NK-92 (cell line): ENCODE data around the gene ATP2A3.

Source experiments
- DNase-seq: peaks from one replicate; lab custom pipeline; 2025; ENCODE audit not compliant: unreplicated experiment; lab: John Stamatoyannopoulos, UW

ATP2A3 gene

DNA sequence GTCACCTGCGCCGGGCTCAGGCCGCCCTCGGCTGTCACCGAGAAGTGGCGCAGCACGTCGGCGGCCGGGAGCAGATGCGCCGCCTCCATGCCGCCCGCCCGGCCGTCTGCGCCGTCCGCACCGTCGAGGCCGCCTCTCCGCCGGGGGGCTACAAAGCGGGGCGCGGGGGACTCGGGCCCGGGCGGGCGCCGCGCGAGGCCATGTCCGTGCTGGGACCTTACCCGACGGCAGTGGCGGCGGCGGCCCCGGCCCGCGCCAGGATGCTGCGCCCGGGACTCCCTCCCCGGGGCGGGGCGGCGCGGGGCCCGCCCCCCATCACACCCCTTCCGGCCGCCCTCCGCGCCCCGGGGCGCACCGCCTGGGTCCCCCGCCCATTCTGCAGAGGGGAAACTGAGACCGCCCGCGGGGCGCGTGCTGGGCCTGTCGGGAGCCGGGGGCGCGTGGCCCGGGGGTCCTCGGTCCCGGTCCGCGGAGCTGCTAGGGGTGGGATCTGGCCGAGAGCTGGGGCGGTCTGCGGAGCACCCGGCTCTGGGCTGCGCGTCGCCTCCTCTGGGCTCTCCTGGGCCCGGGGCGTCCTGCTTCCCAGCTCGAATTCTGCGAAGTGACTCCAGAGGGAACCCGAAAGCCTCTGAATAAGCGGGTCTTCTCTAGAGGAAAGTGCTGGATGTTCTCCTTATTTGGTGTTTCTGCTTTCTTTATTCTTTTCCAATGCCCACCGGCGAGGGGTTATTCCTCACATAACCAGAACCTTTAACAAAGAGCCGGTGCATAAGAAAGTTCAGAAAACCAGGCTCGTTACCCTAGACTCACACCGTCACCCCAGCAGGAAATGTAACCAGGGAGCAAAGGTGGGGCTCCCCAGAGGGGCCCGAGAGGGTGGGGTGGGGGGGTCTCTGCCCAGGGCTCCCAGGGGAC lies at the start of gene ATP2A3:
Gene ATP2A3, minus strand, starts transcription at position 235 of the 915 bp plus-strand sequence. Its CDS starts 146 bp downstream, at position 89.
- DNase-seq = no peak

DNA sequence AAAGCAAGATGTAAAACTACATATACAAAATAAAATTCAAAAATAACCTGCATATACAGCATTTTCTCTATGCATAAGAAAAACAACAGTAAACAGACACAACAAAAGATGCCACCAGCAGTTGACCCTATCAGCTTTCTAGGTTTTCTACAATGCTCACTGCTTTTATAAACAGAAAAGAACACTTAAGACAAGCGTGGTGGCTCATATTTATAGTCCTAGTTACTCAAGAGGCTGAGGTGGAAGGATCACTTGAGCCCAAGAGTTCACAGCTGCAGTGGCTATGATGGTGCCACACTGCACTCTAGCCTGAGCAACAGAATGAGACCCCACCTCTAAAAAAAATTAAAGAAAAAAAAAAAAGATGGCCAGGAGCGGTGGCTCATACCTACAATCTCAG lies 46.5 kb upstream of the ATP2A3 start:
- no peak for DNase-seq

DNA sequence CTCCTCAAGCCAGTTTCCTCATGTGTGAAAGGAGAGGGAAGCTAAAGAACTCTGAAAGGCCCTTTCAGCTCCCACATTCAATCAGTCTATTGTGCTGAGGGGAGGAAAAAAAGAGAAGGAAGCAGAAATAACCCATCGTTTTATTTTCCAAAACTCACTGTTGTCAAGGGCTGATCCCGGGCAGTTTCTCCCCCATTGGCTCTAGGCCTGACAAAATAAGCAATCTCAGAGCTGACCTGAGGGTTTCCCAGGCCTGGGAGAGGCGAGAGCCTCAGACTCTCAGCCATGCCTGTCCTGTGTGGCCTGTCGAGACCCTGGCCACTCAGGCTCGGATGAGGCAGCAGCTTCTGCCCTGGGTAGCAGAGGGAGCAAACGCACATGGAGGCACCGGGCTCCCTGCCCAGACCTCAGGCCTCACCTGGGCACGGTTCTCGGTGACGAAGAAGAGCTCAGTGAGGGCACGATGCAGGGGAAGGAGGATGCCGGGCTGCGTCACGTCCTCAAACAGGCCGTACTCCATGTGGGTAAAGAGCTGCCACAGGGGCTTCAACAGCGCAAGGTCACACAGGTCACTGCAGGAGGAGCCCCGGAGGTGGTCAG lies 45.0 kb upstream of the ATP2A3 start:
- no peak for DNase-seq

DNA sequence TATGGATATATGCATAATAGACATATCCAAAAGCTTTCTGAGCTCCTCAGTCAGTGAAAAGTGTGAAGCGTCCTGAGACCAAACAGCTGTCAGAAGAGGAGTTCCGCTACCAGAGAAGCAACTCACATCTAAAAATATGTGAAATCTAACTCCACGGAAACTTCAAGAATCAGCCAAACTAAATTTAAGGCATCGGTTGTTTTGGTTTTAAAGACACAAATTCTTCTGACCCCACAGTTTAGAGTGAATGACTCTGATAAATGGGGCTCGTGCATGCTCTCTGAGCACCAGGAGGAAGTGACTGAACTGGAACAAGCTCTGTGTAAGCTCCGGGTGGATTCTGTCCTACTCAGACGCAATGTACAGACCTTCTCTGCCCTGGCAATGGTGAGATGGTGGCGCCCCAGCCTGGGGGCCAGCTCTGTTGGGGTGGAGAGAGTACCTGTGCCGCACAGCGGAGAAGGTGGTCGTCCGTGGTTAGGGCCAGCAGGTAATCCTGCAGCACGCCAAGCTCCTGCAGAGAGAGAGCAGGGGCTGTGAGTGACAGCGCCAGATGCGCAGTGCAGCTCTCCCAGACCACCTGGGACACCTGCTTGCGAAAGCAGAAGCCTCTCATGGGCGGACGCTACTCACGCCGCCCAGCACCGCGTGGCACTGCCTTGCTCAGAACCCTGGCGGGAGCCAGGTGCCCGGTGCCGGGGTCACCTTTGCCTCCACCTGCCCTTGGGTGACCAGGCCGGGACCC lies 44.4 kb upstream of the ATP2A3 start:
- no peak for DNase-seq

DNA sequence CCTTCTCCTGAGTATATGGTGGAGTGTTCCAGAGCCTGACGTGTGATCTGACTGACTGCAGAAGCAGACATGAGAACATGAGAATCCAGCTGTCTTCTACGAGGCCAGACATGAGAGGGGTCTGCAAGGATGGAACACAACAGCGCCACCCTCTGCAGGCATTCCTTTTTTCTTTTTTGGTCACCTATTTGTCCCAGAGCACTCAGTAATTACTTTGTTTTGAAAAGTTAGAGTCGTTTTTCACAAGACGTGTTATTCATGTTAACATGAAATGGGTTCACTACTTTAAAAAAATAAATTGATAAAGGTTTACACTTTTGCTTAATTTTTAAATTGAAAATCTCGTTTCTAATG lies 43.8 kb upstream of the ATP2A3 start:
- no peak for DNase-seq

DNA sequence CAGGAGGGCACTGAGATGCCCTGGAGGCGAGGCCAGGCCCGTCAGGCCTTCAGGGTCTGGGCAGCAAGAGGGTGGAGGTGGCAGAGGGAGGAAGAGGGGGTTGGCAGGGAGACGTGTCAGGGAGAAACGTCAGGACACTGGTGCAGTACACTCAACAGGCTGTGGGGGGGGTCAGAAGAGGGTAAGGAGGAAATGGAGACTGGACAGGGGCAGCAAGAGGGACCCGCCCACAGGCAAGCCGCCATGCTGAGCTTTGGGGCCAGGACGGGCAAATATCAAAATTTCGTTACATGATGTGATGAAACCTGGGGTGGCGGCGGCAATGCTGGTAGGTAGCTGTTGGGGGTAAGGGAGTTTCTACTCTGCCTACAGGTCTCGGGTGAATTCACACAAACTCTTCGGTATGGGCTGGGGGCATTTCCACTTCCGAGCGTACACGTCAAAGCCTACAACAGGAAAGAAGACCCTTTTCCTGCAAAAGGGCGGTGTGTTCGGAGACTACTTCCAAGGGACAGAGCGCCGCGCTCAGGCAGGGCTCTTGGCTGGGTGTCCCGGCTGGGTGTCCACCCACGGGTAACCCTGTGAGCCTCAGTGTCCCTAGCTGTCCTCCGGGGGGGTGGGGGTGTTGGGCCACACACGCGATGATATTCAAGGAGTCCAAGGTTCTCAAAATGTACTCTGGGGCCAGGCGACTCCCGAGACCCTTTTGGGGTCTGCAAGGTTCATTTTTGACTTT lies 43.3 kb upstream of the ATP2A3 start:
- DNase-seq = no peak

DNA sequence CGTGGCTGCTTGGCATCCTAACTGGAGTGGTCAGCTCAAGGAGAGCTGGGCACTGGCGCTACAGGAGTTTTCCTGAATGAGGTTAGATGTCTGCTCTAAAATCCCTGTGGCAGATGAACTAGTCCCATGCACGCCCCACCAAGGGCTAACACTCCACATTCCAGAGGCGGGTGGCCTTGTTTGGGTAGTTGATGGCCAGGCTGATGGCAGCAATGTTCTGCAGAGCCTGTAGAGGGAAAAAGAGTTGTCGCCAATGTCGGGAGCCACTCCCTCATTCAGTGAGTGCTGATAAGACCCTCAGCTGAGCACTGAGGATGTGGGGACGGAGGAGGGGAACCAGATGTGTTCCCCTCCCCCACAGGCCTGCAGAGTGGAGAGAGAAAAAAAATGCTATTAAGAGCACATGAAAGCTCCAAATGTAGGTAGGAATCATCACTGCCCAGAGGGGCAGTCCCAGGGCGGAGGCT lies 42.5 kb upstream of the ATP2A3 start:
- DNase-seq = no peak

DNA sequence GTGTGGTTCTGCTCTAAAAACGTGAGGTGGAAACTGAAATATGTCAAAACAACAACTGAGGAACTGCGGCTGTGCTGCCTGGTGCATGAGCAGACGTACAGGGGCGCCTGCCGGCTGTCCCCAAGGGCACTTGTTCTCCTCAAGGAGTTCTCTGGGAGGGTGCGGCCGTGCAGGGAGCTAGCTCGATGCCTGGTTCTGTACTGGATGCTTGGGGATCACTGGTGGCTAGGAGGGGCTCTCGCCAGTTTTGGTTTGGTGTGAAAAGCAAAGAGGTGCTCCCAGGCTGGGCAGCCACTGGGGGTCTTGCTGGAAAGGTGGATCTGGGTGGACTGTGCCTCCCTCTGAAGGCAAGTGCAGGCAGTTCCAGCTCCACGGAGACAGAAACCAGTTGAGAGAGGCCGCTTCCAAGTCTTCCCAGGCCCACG lies 41.9 kb upstream of the ATP2A3 start:
- DNase-seq = no peak

DNA sequence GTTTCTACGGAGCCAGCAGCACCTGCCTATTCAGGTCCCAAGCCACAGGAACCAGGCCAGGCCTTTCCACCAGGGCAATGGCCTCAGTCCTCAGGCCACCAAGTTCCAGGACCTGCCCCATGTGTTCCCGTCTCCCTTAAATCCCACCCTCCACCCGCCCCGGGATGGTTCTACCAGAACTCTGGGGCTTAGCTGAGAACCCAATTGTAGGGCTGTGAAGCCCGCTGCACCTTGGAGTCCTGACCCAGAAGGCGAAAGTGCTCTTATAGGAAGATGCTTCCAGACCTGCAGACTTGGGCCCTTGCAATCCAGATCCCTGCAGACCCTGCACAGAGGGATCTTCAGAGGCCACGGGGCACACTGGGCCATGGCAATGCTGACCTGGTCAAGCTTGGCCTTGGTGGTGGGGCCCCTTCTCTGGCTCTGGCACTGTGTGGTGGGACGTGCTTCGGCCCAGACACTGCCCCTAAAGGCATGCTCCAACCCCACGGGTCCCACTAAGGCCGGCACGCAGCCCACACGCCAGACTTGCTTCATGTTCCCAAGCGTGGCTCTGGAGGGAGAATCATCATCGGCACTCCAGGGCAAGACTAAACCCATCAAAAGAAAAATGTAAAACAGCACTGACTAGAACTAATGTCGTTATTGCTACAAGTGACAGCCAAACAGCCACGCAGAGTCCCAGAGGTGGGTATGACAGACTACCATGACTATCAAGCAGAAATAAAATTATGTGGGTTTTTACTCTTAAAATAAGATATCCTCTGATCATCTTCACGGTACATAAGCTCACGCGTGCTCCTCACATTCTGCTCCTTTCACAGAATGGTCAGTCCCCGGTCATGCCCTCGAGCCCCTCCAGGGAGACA lies 41.3 kb upstream of the ATP2A3 start:
- DNase-seq = no peak

DNA sequence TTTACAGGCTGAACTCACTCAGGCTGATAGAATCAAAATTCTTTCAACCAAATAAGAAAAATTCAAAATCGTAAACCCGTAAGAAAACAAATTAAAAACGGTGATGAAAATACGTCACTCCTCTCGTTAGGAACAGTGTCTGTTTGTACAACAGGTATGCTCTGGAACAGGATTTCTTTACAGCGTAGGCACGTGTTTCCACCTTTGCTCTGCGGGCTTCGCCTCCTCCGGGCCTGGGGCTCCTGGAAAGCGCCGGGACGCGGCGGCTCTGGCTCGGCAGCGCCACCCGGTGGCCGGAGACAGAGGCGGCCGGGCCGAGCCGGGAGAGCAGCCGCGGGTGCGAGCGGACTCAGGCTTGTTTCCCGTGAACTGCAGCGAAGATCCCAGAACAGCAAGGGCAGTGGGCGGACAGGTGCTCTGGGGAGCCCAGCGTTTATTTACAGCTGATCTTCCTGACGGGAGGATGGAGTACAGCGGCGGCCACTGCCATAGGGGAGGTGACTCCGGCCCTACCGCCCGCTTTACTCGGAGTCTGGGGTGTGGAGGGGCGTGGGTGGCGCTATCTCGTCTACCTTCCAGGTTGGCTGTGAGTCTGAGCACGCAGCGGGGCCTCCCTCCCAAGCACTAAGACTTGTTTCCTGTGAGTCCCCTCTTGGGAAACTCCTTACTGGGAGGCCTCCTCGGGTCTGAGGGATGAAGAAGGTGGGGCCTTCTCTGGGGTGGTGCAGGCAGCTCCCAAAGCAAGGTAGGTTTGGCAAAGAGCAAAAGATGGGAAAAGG lies 40.5 kb upstream of the ATP2A3 start:
- no peak for DNase-seq

DNA sequence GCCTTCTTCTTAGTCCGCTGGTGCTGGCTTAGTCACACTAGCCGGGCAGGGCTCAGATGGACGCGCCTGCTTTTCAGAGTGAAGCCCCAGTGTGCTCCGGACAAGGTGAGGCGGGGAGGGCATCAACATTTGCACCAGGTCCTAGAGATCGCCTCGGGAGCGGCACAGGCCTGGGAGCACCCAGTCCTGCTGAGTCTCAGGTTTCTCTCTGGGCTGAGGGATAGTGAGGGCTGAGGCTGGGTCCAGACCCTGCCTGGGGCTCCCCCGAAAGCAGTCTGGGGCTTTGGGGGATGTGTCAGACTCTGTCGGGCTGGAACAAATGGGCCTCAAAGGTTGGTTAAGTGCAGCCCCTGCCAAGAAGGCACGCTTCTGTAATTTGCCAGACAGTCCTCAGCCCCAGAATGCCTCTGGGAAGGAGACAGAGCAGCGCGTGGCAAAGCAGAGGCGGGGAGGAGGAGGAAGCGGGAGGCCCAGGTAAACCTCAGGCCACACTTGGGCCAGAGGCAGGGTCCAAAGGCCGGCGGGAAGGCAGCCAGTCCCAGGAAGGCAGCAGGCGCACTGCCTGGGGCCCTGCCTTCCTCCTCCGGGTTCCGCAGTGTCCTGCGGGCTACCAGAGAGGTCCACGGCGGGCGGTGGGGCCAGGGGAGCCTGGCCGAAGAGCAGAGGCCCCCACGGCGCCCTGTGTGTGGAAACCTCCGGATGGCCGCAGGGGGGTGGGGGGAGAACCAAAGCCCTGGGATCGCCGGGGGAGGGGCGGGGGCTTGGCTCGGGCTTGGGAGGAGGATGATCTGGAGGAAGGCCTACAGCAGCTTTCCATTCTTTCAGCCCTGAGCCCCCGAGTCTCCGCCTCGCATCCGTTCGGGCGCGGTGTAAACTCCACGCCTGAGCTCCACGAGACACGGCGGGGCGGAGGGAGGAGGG lies 39.5 kb upstream of the ATP2A3 start:
- no peak for DNase-seq

DNA sequence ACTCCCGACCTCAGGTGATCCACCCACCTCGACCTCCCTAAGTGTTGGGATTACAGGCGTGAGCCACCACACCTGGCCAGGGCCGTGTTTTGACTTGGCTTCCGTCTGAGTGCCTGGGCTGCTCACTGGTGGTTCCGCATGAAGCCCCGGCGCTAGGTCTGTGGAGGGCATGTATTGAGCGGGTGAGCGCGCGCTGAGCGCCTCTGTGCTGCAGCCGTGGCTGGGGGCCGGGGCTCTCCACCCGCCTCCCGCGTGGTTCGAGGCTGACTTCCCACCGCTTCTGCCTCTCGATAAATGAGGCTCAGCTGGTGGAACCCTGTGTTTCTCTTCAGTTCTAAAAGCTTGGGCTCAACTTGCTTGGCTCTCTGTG lies 38.9 kb upstream of the ATP2A3 start:
- no peak for DNase-seq

DNA sequence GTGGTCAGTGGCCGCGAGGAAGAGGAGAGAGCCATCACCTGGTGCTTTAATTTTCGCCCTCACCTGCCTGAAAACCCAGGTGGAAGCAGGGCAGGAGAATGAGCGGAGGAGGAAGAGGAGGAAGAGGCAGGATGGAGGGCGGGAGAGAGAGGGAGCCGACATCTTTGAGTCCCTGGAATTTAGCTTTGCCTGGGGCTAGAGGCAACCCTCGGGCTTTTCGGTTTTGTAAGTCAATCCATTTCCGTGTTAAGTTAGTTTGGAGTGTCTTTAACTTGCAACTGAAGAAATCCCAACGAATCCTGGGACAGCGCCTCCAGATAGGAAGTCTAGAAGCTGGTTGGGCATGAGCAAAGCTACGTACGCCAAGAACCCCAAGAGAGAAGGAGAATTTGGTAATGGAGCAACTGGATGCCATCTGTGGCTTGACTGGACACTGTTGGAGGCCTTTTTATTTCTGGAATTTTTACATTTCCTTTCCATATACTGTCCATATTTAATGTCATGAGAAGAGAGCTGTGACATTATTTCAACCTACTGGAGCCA lies 36.9 kb upstream of the ATP2A3 start:
- no peak for DNase-seq

DNA sequence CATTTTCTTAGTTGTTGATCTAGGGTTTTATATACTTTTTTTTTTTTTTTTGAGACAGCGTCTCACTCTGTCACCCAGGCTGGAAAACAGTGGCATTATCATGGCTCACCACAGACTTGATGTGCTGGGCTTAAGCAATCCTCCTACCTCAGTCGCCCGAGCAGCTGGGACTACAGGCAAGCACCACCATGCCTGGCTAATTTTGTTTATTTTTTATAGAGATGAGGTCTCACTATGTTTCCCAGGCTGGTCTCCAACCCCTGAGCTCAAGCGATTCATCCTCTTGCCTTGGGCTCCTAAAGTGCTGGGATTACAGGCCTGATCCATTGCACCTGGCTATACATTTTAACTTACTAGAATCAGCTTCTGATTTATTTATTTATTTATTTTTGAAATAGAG lies 34.2 kb upstream of the ATP2A3 start:
- no peak for DNase-seq

DNA sequence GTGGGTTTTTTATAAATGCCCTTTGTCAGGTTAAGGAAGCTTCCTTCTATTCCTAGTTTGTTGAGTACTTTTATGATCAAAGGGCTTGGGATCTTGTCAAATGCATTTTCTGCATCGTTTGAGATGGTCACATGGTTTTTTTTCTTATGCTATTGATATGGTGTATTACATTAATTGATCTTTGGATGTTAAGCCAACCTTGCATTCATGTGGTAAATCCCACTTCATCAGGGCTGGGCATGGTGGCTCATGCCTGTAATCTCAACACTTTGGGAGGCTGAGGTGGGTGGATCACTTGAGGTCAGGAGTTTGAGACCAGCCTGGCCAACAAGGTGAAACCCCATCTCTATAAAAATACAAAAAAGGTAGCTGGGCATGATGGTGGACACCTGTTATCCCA lies 30.8 kb upstream of the ATP2A3 start:
- DNase-seq = no peak

DNA sequence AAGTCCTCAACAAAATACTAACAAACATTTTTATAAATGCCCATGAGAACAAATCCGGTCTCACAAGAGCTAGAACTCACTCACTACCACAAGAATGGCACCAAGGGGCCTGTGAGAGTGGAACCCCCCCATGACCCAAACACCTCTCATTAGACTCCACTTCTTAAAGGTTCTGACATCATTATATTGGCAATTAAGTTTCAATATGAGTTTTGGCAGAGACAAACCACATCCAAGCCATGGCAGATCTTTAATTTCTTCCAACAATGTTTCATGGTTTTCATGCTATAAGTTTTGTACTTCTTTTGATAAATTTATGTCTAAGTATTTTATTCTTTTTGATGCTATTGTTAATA lies 30.0 kb upstream of the ATP2A3 start:
- DNase-seq = no peak

DNA sequence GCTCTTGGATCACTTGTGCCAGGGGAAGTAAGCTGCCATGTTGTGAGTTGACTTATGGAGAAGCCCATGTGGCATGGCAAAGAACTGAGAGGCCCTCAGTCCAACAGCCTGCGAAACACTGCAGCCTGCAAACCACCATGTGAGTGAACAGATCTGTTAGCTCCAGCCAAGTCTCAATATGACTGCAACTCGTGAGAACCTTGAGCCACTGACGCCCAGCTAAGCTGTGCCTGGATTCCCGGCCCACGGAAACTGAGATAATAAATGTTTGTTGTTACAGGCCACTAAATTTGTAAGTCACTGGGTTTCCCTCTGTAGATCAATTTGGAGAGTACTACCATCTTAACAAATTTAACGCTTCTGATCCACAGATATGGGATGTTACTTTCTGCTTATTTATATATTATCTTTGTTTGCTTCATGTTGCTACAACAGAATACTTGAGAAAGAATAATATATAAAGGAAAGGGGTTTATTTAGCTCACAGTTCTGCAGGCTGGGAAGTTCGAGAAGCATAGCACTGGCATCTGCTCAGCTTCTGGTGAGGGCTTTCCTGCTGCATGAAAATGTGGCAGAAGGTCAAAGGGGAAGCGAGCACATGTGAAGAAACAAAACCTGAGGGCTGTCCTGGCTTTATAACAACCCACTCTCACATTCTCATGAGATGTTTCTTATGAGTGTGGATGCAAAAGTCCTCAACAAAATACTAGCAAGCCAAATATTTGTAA lies 29.4 kb upstream of the ATP2A3 start:
- no peak for DNase-seq

DNA sequence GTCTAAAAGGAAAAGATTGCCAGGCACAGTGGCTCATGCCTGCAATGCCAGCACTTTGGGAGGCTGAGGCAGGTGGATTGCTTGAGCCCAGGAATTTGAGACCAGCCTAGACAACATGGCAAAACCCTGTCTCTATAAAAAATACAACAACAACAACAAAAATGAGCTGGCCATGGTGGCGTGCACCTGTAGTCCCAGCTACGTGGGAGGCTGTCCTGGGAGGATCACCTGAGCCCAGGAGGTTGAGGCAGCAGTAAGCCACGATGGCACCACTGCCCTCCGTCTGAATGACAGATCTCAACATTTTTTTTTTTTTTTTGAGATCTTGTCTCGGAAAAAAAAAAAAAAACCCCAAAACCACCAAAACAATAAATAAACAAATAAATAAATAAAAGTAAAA lies 28.1 kb upstream of the ATP2A3 start:
- no peak for DNase-seq
